Tongue (tissue), 2 donors: ENCODE data around the gene FBXO47. TPM values are rescaled to one million over a fixed set of nuclear protein-coding genes. Genes with fewer than 3 reads are reported as not detected.

Experiments
- DNase-seq: peaks from one replicate; pipeline ENCODE4 v3.0.0-alpha.2; 2015
- total RNA-seq: library from RNA; depleted of rRNA; stranded (reverse); fragments of >200 nt; gene quantifications from one replicate; pipeline ENCODE4 v1.2.3, GENCODE V29; 2014

Gene FBXO47, protein sequence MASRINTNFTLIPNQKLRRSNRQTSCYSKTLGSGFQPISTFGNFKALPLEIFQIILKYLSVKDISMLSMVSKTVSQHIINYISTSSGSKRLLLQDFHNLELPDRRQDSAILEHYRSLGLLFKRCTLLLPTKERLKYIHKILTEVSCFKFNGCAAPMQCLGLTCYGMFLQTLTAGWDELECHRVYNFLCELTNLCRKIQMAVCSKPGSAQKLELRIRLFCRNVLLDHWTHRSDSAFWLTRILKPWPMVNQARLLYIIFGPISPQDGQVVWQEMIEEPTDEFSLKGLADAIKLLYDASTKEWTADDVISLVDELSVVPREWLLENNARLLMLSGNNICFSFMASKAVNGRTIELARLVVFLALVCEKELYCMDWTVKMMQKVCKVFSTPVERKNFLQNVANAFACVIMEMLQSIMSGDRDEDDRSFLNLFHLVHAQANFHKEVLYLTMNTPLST
- total RNA-seq = not detected

DNA sequence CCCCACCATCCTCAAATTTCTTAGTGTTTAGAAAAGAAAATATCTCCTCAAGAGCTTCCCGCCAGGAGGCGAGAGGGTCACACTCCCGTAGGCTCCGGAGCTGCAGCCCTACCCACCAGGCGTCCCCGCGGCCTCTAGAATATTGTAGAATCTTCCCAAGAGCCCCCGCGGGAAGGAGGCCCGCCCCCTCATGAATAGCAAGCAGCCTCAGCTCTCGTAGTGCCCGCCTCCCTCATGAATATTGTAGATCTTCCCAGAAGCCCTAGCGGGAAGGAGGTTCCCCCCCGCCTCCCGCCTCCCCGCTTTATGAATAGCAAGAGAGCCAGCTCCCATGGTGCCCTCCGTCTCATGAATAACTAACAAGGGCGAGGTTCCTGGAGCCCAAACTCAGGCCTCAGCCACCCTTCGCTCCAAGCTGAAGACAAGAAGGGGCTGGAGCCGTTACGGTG is at the start of gene FBXO47:
TSS of gene FBXO47 (minus strand) at position 114 of the 449 bp plus-strand sequence. CDS start 4,378 bp downstream, outside the sequence.
- peak; percentile 96 for DNase-seq

DNA sequence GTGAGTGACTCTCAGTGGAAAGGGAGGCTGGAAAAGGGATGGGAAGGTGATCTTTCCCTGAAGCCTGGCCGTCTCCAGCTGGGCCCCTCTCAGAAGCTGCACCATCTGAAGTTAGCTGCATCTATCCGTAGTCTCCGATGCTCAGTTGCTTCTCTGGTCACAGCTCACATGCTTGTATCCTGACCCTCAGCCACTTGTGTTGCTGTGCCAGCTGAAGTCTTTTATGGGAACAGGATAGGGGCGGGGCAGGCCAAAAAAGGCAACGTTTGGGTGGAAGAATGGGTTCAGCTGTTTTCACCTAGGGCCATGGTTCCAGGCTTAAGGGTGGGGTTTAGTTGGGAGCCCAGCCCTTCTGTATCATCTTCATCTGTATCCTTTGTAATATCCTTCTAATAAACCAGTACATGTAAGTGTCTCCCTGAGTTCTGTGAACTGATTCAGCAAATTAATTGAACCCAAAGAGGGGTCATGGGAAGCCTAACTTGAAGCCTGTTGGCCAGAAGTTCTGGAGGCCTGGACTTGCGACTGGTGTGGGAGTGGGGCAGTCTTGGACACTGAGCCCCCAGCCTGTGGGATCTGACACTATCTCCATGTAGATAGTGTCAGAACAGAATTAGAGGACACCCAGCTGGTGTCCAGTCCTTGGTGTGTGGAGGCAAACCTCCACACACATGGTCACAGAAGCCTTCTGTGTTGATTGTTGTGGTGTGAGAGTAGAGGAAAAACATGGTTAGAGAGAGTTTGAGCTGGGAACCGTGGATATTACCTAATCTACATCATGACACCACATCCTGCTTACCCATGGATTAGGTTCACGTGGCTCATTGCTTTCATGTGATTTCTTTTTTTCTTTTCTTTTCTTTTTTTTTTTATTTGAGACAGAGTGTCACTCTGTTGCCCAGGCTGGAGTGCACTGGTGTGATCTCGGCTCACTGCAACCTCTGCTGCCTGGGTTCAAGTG is 49.3 kb upstream of the FBXO47 start:
- DNase-seq = peak; percentile 75

DNA sequence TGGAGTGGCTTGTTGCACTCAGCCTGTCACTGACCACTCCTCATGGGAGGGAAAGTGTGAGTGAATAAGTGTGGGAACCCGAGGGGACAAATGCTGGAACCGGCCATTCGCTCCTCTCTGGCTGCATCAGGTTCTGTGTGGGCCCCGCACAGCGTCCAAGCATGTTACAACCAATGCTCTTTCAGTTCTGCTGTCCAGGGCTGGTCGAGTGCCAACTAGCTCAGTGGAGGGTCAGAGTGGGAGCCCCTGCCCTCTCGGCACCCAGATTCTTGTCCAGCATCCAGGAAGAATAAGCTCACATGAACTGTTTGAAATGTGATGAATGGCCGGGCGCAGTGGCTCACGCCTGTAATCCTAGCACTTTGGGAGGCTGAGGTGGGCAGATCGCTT is 48.3 kb upstream of the FBXO47 start:
- no peak for DNase-seq

DNA sequence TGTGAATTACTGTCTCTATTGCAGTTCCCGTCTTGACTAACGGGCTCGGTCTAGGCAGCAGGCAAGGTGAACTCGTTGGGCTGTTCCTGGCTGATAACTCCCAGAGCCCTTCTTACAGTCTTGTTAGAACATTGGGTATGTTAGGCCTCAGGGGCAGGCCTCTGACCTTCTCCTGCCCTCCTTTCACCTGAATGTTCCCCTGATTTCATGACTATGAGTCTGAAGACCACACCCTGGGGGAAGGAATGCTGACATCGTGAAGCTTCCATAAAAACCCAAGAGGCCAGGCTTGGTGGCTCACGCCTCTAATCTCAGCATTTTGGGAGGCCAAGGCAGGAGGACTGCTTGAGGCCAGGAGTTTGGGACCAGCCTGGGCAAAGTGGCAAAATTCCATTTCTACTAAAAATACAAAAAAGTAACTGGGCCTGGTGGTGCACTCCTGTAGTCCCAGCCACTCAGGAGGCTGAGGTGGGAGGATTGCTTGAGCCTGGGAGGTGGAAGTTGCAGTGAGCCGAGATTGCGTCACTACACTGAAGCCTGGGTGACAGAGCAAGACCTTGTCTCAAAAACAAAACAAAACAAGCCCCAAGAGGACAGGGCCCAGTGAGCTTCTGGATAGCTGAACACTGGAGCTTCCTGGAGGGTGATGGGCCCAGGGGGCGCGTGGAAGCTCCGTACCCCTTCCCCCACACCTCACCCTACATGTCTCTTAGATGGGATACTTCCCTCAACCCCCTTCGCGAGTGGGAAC is 47.8 kb upstream of the FBXO47 start:
- no peak for DNase-seq

DNA sequence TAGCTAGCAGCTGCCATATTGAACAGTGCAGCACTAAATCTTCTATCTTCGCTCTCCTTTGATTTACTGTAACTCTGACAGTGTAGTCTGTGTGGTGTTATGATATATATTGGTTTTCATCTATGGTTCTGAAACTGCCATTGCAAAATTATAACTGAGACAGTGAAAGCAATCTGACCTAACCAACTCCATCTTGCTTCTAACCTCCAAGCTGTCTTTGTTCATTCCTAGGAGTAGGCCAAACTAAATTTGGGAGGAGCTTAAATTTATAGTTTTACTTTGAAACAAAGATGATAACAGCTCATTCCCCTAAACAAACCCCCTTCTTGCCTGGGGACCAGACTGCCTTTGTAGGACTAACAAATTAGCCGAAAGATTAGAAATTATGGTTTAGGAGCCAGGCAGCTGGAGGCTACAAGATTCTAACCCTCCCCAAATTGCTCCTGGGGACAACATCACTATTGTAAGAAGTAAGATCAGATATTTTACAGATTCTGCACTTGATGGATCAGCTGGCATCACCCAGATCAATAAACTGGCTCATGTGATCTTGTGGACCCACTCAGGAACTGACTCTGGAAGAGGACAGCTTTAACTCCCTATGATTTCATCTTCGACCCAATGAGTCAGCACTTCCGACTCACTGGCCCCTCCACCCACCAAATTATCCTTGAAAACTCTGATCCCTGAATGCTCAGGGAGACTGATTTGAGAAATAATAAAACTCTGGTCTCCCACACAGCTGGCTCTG is 47.0 kb upstream of the FBXO47 start:
- DNase-seq = peak; percentile 12

DNA sequence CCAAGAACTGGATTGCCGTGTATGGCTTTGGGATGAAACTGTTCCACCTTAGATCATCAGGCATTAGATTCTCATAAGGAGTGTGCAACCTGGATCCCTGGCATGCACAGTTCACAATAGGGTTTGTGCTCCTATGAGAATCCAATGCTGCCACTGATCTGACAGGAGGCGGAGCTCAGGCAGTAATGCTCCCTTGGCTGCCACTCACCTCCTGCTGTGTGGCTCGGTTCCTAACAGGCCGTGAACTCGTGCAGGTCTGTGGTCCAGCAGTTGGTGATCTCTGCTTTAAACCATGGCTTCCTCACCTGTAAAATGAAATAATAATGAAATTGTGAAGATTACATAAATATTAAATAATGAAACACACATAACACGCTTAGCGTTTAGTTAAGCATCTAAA is 45.5 kb upstream of the FBXO47 start:
- no peak for DNase-seq

DNA sequence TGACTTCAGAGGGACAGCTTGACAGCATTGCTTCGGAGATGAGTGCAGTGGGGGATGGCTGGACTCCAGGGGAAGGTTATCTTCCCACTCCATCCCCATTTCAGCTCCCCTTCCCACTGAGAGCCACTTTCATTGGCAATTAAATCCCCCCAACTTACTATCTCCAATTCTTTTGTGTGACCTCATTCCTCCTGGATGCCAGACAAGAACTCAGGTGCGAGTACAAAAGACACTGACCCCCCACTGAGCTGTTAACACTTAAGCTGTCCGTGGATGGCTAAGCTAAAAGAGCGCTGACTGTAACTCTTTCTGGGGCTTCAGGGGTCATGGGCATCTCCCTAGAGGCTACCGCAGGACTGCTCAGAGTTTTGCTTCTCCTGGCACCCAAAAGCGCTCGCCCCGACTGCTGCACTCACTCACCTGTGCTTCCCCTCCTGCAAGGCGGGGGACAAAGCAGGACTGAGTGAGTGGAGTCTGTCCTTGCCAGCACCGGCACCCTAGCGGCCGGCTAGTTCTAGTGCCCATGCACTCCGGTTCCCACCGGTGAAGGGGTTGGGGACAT is 44.8 kb upstream of the FBXO47 start:
- DNase-seq = no peak

DNA sequence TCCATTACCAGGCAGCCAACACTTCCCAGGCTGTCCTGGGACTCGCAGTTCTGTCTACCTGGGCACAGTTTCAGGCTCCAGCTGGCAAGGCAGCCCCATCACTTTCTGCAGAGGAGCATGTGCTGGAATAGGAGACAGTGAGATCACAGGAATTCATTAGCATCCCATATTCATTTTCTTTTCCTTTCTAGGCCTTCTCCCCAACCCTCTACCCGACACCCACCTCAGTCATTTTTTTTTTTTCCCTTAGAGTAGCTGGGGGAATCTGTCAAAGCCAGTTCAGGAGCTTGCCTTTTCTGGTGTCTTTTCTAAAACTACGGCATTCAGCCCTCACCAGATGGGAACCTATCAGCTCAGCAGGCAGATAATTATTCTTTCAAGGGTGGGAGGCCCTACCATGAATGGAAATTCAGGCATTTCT is 42.4 kb upstream of the FBXO47 start:
- no peak for DNase-seq

DNA sequence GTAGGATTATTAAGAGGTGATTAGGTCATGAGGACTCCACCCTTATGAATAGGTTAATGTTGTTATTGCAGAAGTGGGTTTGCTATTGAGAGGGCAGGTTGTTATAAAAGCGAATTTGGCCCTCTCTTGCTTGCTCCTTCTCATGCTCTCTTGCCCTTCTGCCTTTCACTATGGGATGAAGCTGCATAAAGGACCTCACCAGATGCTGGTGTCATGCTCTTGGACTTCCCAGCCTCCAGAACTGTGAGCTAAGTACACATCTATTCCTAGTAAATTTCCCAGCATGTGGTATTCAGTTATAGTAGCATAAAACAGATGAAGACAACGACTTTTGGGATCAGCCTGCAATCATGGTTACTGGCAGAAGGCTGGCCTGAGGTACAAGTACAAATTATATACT is 41.4 kb upstream of the FBXO47 start:
- no peak for DNase-seq

DNA sequence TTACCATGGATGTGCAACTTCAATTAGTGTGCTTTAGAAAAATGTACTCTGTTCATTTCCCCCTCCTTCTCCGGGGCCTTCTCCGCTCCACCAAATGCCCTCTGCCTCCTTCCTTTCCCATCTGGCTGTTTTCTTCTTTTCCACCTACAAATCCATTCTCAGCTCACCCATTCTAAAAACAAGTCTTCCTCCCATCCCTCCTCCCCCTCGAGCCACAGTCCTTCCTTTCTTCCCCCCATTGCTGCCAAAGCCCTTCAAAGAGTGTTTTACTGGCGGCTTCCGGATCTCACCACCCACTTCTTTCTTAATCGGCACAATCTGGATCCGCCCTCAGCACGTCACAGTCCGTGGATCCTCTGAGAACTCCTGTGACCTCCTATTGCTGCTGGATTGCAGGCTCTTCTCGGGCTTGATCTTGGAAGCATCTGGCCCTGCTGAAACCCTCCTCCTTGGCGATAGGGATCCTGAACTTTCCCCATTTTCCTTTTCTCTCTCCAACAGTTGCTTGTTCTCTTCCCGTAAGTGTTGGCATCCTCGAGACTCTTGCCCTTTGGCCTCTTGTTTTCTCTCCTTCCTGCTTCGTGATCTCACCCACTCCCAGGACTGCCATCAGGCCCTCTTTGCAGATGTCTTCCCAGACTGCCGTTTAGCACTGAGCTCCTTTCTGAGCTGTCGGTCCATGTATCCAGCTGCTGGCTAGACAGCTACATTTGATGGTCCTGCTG is 36.0 kb upstream of the FBXO47 start:
- DNase-seq = peak; percentile 38

DNA sequence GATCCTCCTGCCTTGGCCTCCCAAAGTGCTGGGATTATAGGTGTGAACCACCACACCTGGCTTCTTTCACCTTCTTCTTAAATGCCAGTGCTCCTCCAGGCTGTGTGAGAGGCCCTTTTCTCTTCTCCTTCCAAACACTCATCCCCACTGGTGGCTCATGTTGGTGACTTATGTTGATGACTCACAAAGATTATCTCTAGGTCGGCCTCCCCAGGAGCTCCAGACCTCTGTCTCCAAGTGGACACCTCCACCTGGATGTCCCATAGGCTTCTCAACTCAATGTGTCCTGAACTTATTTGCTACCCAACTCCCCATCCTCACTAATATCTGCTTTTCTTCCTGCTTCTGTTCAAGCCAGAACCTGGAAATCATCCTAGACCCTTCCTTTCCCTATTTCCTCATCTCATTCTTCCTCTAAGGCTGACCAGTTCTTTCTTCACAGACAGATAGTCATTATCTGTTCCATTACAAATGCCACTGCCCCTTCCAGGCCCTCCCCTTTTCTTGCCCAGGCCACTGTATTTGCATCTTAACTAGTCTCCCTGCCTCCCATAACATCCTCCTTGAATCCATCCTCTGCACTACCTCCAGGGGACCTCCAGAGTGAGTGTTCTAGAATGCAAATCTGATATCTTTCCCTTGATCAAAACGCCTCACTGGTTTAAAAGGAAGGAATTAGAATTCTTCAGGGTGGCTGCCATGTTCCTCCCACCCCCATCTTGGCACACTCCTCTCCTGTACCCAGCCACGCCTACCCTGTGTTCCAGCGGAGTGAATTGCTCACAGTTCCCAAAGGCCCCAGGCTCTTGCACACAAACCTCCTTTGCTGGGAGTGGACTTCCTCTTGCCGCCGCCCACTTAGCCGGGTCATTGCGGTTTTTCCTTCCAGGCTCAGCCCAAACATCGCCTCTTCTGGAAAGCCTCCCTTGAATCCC is 34.8 kb upstream of the FBXO47 start:
- peak; percentile 24 for DNase-seq

DNA sequence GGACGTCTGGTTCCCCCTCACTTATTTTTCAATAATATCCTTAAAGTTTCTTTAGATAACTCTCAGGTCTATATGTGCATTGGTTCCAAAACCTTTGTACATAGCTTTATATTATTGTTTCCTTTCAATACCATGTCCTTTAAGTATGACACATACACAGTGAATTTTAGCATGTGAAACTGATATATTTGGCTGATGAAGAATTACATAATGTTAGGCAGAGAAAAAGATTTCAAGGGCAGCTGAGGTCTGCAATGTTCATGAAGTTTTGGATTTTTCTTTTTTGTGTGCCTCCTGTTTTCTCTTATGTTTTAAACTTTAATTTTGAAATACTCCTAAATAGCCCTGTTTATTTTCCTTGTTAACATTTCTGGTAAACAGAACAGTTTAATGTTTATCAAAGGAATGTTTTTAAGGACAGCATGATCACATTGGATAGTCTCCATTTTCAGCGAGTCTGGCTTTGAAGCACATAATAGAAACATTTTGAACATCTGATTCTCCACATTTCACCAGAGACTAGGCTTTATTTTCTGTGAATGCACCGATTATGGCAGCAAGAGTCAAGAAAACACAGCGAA is 32.9 kb upstream of the FBXO47 start:
- peak; percentile 36 for DNase-seq

DNA sequence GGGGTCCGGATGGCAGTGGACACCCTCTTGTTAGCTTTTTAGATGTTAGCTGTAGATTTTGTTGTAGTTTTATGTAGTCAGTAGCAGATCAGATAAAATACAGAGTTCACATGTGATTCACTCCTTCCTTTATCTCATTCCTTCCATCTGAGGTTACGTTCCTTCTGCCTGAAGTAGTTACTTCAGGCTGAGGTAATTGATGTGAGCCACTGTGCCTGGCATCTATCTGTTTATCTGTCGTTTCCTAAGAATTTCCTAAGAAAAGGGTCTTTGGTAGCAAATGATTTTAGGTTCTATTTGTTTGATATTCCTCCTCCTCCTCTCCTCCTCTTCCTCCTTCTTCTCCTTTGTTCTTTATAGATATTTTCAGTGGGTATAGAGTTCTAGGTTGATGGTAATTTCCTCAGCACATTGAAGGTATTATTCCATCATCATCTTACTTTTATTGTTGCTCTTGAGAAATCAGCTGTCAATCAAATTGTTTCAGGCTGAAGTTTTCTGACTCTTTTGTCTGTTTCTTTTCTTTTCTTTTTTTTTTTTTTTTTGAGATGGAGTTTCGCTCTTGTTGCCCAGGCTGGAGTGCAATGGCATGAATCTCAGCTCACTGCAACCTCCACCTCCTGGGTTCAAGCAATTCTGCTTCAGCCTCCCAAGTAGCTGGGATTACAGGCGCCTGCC is 29.6 kb upstream of the FBXO47 start:
- DNase-seq = no peak

DNA sequence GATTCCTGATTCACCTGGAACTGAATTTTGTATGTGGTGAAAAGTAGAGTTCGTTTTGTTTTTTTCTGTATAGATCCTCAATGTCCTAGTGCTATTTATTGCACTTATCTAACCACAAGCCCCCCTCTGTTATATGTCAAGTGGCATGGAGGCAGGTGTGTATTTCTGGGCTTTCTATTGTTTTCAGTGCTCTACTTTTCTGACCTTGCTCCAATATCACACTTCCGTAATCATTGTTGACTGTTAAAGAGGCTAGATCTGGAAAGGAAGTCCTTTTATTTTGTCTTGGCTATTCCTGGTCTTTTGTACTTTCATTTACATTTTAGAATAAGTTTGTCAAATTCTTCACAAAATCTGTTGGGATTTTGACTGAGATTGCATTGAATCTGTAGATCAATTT is 26.8 kb upstream of the FBXO47 start:
- no peak for DNase-seq

DNA sequence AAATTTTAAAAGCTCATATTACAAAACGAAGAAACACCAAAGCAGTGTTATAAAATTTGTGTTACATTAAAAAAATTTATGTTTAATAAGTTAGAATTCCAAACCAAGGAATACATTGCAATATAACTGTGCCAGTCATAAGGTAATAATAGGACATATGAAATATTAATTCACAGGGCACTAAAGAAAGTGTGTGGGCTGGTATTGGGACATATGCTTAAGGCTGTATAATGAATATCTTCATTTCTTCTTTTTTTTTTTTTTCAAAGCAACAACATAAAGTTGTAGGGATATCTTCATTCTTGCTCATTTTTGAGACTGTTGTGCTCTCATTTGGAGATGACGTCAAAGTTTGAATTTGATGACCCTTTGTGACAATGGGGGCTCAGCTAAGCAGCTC is 17.5 kb upstream of the FBXO47 start:
- DNase-seq = no peak

DNA sequence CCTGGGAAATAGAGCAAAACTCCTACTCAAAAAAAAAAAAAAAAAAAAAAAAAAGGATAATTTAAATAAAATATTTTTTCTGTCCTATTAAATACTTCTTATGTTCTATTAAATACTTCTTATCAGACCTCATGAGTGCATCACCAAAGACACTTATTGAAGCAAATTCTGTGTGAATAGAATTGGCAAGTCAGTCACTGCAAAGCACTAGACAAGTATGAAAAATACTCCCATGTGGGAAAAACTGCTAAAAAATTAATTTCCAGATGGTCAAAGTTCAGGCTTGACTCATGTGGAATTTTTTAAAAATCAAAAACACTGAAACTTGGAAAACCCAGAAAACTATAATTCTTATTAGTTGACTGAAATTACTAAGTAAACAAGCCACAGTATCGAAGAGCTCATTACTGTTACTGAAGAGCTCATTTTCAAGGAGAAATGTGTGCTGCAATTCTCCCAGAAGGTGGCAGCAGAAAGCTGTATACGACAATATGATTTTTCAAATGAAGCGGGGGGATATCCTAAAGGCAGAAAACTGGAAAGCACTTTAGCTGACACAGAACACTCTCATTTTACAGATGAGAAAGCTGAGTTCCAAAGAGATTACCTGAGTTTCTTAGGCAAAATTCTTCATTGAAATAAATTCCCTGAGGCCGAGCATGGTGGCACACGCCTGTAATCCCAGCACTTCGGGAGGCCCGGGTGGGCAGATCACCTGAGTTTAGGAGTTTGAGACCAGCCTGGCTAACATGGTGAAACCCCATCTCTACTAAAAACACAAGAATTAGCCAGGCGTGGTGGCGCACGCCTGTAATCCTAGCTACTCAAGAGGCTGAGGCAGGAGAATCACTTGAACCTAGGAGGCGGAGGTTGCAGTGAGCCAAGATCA is 15.9 kb upstream of the FBXO47 start:
- DNase-seq = peak; percentile 89

DNA sequence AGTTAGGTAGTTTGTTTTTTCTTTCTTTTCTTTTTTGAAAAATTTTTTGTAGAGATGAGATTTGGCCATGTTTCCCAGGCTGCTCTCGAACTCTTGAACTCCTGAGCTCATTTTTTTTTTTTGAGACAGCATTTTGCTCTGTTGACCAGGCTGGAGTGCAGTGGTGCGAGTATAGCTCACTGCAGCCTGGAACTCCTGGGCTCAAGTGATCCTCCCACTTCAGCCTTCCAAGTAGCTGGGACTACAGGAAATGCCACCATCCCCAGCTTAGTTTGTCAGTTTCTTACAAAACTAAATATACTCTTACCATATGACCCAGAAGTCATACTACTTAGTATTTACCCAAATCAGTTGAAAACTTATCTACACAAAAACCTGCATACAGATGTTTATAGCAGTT is 14.4 kb upstream of the FBXO47 start:
- no peak for DNase-seq
